Measurements from ENCODE around the gene DIP2B. TPM values are rescaled to one million over a fixed set of nuclear protein-coding genes. Genes with fewer than 3 reads are reported as not detected.
A peak's percentile ranks its signal among the peaks of the same experiment; 100 is the strongest.

Gene DIP2B
- total RNA-seq, 1 donor from 2014 or later: 30.2 TPM

DNA sequence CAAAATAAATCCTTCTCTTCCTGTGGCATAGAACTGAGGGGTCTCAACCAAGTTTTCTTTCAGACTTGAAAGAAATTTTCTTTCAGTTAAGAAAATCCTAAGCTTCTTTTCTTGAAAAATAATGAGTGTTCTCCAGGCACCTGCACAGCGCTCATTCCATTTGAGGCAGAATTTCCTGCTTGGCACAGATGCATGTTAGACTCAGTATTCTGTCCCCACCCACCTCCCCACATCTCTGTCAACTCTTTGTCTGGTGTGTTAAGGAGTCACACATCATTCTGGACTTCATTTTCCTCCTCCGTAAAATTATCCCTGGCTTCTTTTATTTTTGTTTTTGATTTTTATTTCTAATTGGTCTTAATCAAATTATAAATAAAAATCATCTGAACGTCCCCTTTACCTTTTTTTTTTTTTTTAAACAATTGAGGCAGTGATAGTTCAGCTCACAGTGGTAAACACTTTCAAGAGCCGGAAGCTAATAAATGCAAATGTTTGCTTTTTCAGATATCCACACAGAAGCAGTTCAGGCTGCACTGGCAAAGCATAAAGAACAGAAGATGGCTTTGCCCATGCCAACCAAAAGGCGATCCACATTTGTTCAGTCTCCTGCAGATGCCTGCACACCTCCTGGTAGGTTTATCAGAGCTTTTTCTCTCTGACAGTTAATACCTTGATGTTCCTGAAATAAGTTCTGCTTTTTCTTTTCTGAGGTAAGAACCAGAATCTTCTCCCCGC, 155.1 kb downstream of the DIP2B start:
- Mint-ChIP-seq H3K4me1 (ENCODE audit: low read depth) (peaks cover 16% of the 10 kb centered on the region), H3K4me3 (ENCODE audit: low read depth) (no peak overlapping the region), H3K36me3 (ENCODE audit: insufficient read depth) (peaks cover 9% of the 10 kb centered on the region), H3K9me3 (ENCODE audit: low read depth) (peaks cover 3% of the 10 kb centered on the region), H3K27ac (peak overlapping the region; percentile 12), H3K27me3 (no peaks in the 10 kb centered on the region)
- no peak for DNase-seq (ENCODE audit: low spot score, unreplicated experiment)
- TF ChIP-seq, protein P1, sequence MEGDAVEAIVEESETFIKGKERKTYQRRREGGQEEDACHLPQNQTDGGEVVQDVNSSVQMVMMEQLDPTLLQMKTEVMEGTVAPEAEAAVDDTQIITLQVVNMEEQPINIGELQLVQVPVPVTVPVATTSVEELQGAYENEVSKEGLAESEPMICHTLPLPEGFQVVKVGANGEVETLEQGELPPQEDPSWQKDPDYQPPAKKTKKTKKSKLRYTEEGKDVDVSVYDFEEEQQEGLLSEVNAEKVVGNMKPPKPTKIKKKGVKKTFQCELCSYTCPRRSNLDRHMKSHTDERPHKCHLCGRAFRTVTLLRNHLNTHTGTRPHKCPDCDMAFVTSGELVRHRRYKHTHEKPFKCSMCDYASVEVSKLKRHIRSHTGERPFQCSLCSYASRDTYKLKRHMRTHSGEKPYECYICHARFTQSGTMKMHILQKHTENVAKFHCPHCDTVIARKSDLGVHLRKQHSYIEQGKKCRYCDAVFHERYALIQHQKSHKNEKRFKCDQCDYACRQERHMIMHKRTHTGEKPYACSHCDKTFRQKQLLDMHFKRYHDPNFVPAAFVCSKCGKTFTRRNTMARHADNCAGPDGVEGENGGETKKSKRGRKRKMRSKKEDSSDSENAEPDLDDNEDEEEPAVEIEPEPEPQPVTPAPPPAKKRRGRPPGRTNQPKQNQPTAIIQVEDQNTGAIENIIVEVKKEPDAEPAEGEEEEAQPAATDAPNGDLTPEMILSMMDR (IDR thresholded peaks at IDR 0.05; ENCODE audit: unreplicated experiment): no peak

DNA sequence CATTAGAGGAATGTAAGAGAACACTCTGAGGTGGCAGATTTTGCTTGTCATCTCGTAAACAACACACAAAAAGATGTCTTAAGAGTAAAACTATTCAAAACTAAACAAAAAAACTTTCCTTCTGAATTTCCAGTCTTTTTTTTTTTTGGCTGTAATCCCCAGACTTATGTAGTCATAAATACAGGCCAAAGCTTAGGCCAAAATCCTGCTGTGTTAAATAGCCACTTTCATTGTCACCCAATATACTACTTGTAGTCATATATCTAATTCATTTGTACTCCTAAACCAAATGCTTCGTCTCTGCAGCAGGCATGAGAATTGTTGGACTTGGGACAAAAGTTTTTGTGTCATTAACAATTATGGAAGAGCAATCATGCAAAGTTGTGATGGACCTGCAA, 155.6 kb downstream of the DIP2B start:
- H3K27ac Mint-ChIP-seq: no peak overlapping the region
- H3K36me3 Mint-ChIP-seq (ENCODE audit: insufficient read depth): peaks cover 9% of the 10 kb centered on the region
- H3K4me3 Mint-ChIP-seq (ENCODE audit: low read depth): no peak overlapping the region
- DNase-seq (ENCODE audit: low spot score, unreplicated experiment): no peak
- H3K9me3 Mint-ChIP-seq (ENCODE audit: low read depth): peaks cover 3% of the 10 kb centered on the region
- H3K4me1 Mint-ChIP-seq (ENCODE audit: low read depth): peaks cover 16% of the 10 kb centered on the region
- TF ChIP-seq, protein P1 (IDR thresholded peaks at IDR 0.05; ENCODE audit: unreplicated experiment): no peak
- H3K27me3 Mint-ChIP-seq: no peaks in the 10 kb centered on the region

DNA sequence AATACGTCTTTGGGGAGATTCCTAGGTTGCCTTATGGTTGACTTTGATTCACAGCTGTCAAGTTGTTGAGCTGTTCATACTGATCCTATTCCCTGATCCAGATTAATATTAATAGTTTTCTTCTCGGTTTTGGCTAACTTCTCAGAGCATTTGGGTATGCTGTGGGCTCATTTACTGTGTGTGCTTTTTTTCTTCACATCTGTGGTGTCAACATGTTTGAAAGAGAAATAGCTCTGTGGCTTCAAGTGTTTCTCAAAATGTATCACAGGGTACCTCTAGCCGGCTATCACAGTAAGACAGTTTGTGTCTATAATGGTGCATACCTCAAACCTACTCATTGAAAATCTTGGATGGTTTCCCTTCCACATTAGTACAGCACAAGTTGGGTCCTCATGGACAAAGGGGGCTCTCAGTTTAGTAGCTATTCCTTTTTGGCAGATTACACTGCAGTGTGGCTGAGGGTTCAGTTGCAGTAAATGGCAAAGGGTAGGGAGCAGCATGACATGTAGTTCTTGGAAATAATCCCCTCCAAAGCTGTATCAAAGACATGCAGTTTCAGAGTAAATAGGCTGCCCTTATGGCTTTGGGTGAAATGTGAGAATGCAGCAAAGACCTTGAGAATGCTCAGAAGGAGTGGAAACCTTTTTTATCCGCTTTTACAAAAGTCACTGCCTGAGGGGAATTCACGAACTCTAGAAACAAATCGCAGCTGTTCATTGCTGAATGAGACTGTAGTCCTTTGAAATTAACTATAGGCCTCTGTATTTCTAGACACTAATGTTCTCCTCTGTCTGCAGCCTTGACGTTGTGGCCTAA, 156.7 kb downstream of the DIP2B start:
- Mint-ChIP-seq H3K4me3 (ENCODE audit: low read depth) (no peak overlapping the region), H3K4me1 (ENCODE audit: low read depth) (peaks cover 16% of the 10 kb centered on the region), H3K27ac (peak overlapping the region; percentile 39), H3K36me3 (ENCODE audit: insufficient read depth) (peaks cover 8% of the 10 kb centered on the region), H3K9me3 (ENCODE audit: low read depth) (peaks cover 3% of the 10 kb centered on the region), H3K27me3 (no peaks in the 10 kb centered on the region)
- no peak for DNase-seq (ENCODE audit: low spot score, unreplicated experiment)
- TF ChIP-seq, protein P1 (IDR thresholded peaks at IDR 0.05; ENCODE audit: unreplicated experiment): no peak

DNA sequence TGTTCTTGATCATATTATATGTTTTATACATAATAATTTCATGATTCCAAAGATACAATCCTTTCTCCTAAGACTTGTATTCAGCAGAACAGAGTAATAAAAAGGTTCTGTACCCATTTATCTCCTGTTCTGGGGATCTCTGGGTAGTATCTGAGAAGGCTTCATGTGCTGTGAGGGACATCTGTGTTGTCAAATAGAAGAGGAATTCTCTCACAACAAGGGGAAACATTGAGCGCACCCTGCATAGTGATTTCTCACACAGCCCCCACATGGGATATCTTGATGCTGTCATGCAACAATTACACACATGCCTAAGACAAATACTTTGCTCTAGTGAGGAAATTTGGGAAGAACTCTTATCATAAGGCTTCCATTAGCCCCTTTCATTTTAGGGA, 157.3 kb downstream of the DIP2B start:
- Mint-ChIP-seq H3K4me1 (ENCODE audit: low read depth) (peaks cover 16% of the 10 kb centered on the region), H3K36me3 (ENCODE audit: insufficient read depth) (peaks cover 8% of the 10 kb centered on the region), H3K4me3 (ENCODE audit: low read depth) (no peak overlapping the region), H3K27ac (peak overlapping the region; percentile 35), H3K27me3 (no peaks in the 10 kb centered on the region), H3K9me3 (ENCODE audit: low read depth) (peaks cover 3% of the 10 kb centered on the region)
- no peak for DNase-seq (ENCODE audit: low spot score, unreplicated experiment)
- TF ChIP-seq, protein P1 (IDR thresholded peaks at IDR 0.05; ENCODE audit: unreplicated experiment): no peak

DNA sequence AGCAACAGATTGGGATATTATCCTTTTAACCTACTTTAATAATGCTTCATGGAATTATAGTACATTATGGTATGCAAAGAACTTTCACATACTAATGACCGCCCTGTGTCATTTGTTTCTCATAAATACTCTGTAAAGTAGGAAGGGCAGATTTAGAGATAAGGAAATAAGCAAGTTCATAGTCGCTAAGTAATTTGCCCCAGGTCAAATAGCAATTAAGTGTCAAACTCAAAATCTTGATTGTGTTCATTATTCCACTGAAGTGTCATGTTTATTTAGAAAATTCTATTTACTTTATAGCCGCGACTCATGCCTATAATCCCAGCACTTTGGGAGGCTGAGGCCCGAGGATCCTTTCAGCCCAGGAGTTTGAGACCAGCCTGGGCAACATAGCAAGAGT, 160.4 kb downstream of the DIP2B start:
- H3K36me3 Mint-ChIP-seq (ENCODE audit: insufficient read depth): peaks cover 2% of the 10 kb centered on the region
- TF ChIP-seq, protein P1 (IDR thresholded peaks at IDR 0.05; ENCODE audit: unreplicated experiment): no peak
- H3K9me3 Mint-ChIP-seq (ENCODE audit: low read depth): no peaks in the 10 kb centered on the region
- no peak overlapping the region for H3K4me3 Mint-ChIP-seq (ENCODE audit: low read depth)
- H3K27me3 Mint-ChIP-seq: no peaks in the 10 kb centered on the region
- DNase-seq (ENCODE audit: low spot score, unreplicated experiment): no peak
- no peak overlapping the region for H3K27ac Mint-ChIP-seq
- H3K4me1 Mint-ChIP-seq (ENCODE audit: low read depth): peaks cover 6% of the 10 kb centered on the region

Measured in progenitor cell of endocrine pancreas (in vitro differentiated cells).